GM12874 (cell line): Measurements from ENCODE around the gene TIGD1.

Experiments
- CTCF ChIP-seq: IDR thresholded peaks from 2 replicates; pipeline ENCODE4 v1.5.1; 2011; ENCODE audit warnings: low read depth, mild to moderate bottlenecking, control low read depth, low read length, moderate library complexity; ENCODE audit not compliant: insufficient read depth

TIGD1 gene

GRCh38 chr2:232549655-232550353 lies 553 bp downstream of the TIGD1 start:
- no peak for TF ChIP-seq CTCF

GRCh38 chr2:232547991-232548390 lies 2.4 kb downstream of the TIGD1 start:
- TF ChIP-seq CTCF: no peak

GRCh38 chr2:232545511-232546375 lies 4.6 kb downstream of the TIGD1 start:
- no peak for TF ChIP-seq CTCF

GRCh38 chr2:232544674-232545073 lies 5.7 kb downstream of the TIGD1 start:
- no peak for TF ChIP-seq CTCF

DNA sequence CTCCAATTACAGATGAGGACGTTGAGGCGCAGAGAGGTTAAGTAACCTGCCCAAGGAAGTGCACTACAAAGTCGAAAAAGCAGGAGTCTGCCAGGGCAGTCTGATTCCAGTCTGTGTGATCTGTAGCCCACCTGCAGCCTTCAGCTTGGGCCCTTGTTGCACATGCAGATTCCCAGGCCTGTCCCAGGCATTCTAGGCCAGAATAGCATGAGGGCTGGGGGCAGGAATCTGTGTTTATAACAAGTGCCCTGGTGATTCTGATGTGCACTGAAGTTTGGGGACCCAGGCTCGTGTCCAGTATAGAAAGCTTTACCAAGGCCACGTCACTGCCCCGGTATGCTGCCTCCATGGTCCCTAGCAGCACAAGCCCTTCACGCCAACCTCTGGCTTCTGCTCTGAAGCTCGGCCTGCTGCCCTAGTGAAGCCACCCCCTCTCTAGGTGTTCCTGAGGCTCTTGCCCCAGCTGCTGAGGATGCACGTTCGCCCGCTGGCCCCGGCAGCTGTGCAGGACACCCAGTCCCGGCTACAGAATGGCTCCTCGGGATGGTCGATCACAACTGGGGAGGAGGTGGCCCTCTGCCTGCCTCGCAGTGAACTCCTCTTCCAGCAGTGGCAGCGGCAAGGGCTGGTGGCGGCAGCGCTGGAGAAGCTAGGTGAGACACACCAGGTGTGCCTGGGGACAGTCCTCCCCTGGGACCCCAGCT lies 6.3 kb downstream of the TIGD1 start:
- no peak for TF ChIP-seq CTCF

DNA sequence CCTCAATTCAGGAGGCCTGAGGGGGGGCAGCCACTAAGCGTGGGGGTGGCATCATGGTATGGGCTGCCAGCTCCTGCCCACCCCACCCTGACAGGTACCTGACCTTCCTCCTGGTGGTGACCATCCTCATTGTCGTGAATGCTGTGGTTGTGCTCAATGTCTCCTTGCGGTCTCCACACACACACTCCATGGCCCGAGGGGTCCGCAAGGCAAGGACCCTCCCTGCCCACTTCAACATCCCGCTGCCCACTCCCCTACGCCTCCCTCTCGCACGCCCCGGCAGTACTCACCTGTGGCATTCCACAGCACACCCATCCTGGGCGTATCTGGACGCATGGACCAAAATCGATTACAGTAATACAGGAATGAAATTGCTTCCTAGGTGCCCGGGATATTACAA lies 6.9 kb downstream of the TIGD1 start:
- TF ChIP-seq CTCF: no peak
